Kidney (tissue), 14 donors: ENCODE measurements around the gene CPED1. TPM values are rescaled to one million over a fixed set of nuclear protein-coding genes. Genes with fewer than 3 reads are reported as not detected.

Experiments
- DNase-seq, 5 donors: peaks; one replicate each; pipeline ENCODE4 v3.0.0-alpha.2; 2013 to 2020
- FAIRE-seq: peaks from 2 replicates; lab custom pipeline; 2012; peaks lifted over from hg19 to GRCh38; lab: Jason Lieb, UNC
- H3K27ac ChIP-seq, 2 donors: one replicate each; pipeline ENCODE4 v1.7.0; 2013; ENCODE audit warnings: low read depth in 2 of 2, low read length in 2 of 2, inconsistent platforms in 1 of 2
- H3K27me3 ChIP-seq: one replicate; pipeline ENCODE4 v1.7.1; 2013; ENCODE audit warnings: low read length, inconsistent platforms; ENCODE audit not compliant: control insufficient read depth, insufficient read depth
- H3K36me3 ChIP-seq, 3 donors: one replicate each; pipeline versions ENCODE4 v1.7.0 to v1.7.1; 2013; ENCODE audit warnings: low read length in 3 of 3, control low read depth in 1 of 3, inconsistent platforms in 1 of 3; ENCODE audit not compliant: insufficient read depth in 3 of 3, control insufficient read depth in 2 of 3
- H3K4me1 ChIP-seq, 3 donors: one replicate each; pipeline versions ENCODE4 v1.7.0 to v1.7.1; 2013; ENCODE audit warnings: low read length in 3 of 3, inconsistent platforms in 1 of 3, low read depth in 1 of 3; ENCODE audit not compliant: control insufficient read depth in 2 of 3, insufficient read depth in 2 of 3
- H3K4me3 ChIP-seq, 3 donors: one replicate each; pipeline versions ENCODE4 v1.7.0 to v1.8.1; 2013; ENCODE audit warnings: low read length in 3 of 3, control low read depth in 1 of 3, inconsistent platforms in 1 of 3
- H3K9ac ChIP-seq, 3 donors: one replicate each; pipeline versions ENCODE4 v1.7.0 to v1.7.1; 2013; ENCODE audit warnings: low read length in 3 of 3, control low read depth in 1 of 3, inconsistent platforms in 1 of 3
- H3K9me3 ChIP-seq, 3 donors: one replicate each; pipeline versions ENCODE4 v1.7.0 to v1.7.1; 2013; ENCODE audit warnings: low read length in 3 of 3, control low read depth in 1 of 3, inconsistent platforms in 1 of 3; ENCODE audit not compliant: control insufficient read depth in 2 of 3, insufficient read depth in 1 of 3
- CTCF ChIP-seq: IDR thresholded peaks from 3 replicates; pipeline ENCODE4 v1.5.1; 2012; ENCODE audit warnings: mild to moderate bottlenecking, moderate library complexity, borderline replicate concordance; ENCODE audit not compliant: insufficient read depth; ENCODE audit errors: extremely low read depth
- intact Hi-C: fragments of 100-400 bp; cut with DNase I; formaldehyde crosslinking; loops from one replicate; pipeline ENCODE4 v1.11.1; 2022
- polyA plus RNA-seq: library from polyadenylated mRNA; stranded (reverse); fragments of 350-450 nt; fragmentation: Illumina TruSeq; extraction: RNeasy Lipid Tissue Mini Kit (QIAGEN cat#74804); gene quantifications from one replicate; pipeline ENCODE4 v1.2.3, GENCODE V29; 2014; ENCODE audit warnings: low read depth, low replicate concordance; ENCODE audit not compliant: insufficient read depth
- total RNA-seq: library from RNA; stranded (reverse); fragmentation: NEBNext Ultra II Directional; extraction: Animal tissue kit (Norgen Biotek cat#: 25700); gene quantifications from one replicate; pipeline ENCODE4 v1.2.1, GENCODE V29; 2021
- donor health status: control.
- donor health status: control.
- donor health status: control.
- donor health status: control.
- donor health status: control.
- donor health status: DM: yes; HTN: yes; CAD: no.
- donor health status: Normal renal cell carcinoma (clear cell type).

Gene CPED1
- total and polyA plus RNA-seq, 2 donors from 2014 or later = 2.9 to 16.9 TPM

- Histone ChIP-seq H3K27me3 (no peaks in the 10 kb centered on the region), H3K36me3 (no peaks in the 10 kb centered on the region), H3K9ac (no peak overlapping the region), H3K27ac (no peak overlapping the region), H3K9me3 (no peaks in the 10 kb centered on the region), H3K4me1 (peaks cover 0 to 4% (median 3%) of the 10 kb centered on the region in 3 donors), H3K4me3 (no peak overlapping the region)
- intact Hi-C loops = no loop called here
- FAIRE-seq (no peak), DNase-seq (no peak)
- no peak for TF ChIP-seq CTCF
These were observed 12.9 kb downstream of the CPED1 start for GRCh38 chr7:121001234-121001906.

- FAIRE-seq = no peak
- intact Hi-C loops = no loop called here
These were observed 13.7 kb downstream of the CPED1 start for GRCh38 chr7:121002048-121002756.

GRCh38 chr7:121002757-121003200, 14.3 kb downstream of the CPED1 start:
- Histone ChIP-seq H3K27ac (no peak overlapping the region), H3K27me3 (no peaks in the 10 kb centered on the region), H3K9me3 (no peaks in the 10 kb centered on the region), H3K9ac (no peak overlapping the region), H3K36me3 (no peaks in the 10 kb centered on the region), H3K4me1 (no peaks in the 10 kb centered on the region), H3K4me3 (no peak overlapping the region)
- TF ChIP-seq CTCF = no peak
- intact Hi-C loops = no loop called here
- FAIRE-seq = no peak
- peak in 2 of 5 donors; percentile 64 to 66 for DNase-seq

More at GRCh38 chr7:121002048-121002756, 13.7 kb downstream of the CPED1 start:
- Histone ChIP-seq H3K27me3 (no peaks in the 10 kb centered on the region), H3K27ac (no peak overlapping the region), H3K9ac (no peak overlapping the region), H3K4me3 (no peak overlapping the region), H3K36me3 (no peaks in the 10 kb centered on the region), H3K4me1 (no peaks in the 10 kb centered on the region), H3K9me3 (no peaks in the 10 kb centered on the region)
- no peak for TF ChIP-seq CTCF
- peak in 1 of 5 donors; percentile 39 for DNase-seq
